NCI-H2029 treated with DMSO at 0.1 percent for 48 hours (cell line): ENCODE results near the gene MITD1.
"Not testable (repeated sequence)": the region's sequence is repeated elsewhere in the genome, so short reads cannot be mapped to it uniquely, and the experiment has no call there.

ENCODE experiments used
- DNase-seq: peaks from one replicate; lab custom pipeline; 2025; lab: John Stamatoyannopoulos, UW

Gene MITD1

DNA sequence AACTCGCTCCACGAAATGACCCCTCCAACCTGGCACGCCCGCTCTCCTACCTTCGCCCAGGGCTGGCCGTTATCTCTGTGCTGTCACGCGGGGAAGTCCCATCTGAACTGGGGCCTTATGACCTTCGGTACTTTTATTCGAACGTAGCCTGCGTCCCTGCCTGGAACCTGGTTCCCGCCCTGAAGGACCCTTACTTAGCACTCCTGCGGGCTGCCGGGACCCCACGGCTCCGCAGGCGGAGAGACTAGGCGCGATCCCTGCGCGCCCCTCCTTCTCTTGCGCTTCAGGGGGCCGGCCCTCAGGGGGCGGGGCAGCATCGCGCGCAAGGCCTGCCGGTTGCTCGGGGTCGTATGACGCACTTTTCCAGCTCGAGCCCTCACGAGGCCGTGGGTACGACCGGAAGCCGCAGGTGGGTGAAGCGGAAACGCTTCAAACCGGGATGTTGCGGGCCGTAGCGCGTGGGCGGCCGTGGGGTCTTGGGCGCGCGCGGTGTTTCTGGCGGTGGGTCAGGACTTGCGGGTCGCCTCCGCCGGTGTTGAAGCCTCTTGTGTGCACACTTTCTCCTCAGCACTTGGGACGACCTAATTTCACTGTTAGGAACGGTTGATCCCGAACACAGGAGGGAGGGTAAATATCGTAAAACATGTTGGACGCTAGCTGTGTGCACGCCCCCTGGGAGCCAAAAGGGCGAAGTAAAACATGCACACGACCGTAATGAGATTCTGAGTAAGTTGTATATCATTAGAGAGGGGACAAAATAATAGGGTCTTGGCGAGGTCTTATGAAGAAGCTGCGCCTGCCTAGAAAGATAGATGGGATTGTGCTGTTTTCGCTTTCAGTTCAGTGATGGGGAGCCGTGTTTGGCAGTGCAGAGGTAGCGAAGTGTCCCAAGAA lies 26.0 kb downstream of the MITD1 start, which contains the start of the genes LIPT1 and TSGA10:
TSS of gene LIPT1 (plus strand) at position 325 of the 894 bp plus-strand sequence. CDS start 6,991 bp downstream, outside the sequence.
TSS of gene TSGA10 (minus strand) at position 300 of the 894 bp plus-strand sequence. CDS start 45,503 bp downstream, outside the sequence.
- peak; percentile 57 for DNase-seq

DNA sequence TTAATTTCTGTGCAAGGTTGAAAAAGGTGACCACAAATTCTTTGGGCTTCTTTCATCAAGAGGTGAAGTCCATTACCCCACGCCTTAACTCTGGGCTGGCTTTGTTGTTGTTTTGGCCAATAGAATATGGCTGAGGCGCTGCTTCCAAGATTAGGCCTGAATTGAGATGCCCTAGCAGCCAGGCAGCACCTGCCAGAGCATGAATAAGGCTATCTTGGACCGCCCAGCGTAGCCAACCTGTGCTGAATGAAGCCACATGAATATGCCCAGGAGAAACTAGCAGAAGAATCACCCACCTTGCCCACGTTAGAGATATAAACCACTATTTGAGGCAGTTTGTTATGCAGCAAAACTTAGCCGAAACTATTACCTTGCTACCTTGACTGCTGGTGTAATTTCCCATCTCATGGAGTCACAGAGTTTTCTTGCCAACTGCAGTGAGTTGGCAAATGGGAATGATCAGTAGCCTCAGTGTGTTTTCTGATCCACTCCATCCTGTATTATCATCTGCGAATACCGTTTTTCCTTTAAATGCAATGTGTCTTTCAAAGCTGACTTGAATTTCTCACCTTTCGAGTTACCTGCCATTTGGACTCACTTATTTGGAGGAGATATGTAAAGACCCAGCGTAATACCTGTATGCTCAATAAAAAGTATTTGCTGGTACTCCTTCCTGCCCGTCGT lies 26.8 kb downstream of the MITD1 start:
- no peak for DNase-seq

GRCh38 chr2:99152199-99152895 lies 28.5 kb downstream of the MITD1 start:
- no peak for DNase-seq

- DNase-seq: no peak
Observed at GRCh38 chr2:99150706-99151105, 30.2 kb downstream of the MITD1 start.

GRCh38 chr2:99141110-99142108 lies 39.4 kb downstream of the MITD1 start, which contains the start of gene C2orf15:
Gene C2orf15 (plus strand): TSS chr2:99141707. CDS start chr2:99150559, 8,852 bp downstream.
- DNase-seq: peak; percentile 87

DNA sequence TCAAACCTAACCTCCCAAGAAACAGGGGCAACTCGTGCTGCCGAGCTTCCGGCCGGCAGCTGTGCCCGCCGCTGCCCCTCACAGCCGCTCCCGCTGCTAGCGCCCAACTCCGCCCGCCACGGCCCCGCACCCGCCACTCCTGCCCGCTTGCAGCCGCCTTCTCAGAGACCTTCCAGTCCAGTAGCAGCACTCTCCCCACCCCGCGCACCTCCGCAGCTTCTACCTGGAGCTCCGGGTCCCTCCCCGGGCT lies 40.1 kb downstream of the MITD1 start:
- DNase-seq: no peak

DNA sequence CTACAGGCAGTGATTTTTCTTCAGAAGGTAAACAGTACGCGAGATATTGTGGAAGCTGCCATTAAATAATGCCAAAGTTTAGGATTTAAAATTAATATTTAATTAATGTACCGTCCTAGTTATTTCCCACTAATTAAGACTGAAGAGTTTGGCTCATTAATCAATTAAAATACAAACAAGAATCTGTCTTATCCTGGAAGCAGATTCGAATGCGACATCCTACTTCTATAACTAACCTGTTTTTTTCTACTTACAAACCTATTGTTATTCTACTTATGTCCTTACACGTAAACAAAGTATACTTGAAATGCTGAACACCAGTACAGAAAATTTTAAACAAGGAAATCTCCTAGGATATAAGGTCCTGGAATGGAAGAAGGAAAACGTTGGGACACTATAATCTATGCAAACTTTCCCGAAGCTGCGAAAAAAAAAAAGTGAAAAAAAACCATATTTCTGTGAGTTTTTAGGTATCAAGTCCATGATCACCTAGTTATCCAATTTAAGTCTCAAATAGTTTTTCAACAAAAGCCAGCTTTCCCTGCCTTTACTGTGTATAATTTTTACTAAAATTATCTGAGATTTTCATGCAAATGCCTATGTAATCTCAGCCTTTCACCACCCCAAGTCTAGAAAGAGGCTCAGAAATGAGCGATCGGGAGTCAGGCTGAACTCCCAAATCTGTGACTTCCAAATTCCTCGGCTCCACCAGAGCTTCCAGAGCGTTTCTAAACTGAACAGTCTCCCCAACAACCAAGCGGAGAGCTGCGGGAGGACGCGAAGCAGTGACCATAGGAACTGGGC lies 40.6 kb downstream of the MITD1 start:
- DNase-seq: no peak

DNA sequence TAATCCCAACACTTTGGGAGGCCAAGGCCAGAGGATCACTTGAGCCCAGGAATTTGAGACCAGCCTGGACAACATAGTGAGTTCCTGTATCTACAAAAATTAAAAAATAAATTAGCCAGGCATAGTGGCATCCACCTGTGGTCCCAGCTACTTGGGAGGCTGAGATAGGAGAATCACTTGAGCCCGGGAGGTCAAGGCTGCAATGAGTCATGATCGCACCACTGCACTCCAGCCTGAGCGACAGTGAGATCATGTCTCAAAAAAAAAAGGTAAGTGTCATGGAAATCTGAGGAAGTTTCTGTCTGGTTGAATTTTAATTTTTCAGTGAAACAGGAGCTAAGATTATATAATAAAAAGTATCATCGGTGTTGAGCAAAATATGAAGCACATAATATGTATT lies 41.9 kb downstream of the MITD1 start:
- DNase-seq: no peak

- not testable (repeated sequence) for DNase-seq
Observed at GRCh38 chr2:99135044-99135556, 45.8 kb downstream of the MITD1 start.

GRCh38 chr2:99127981-99128380 lies 52.9 kb downstream of the MITD1 start:
- DNase-seq: no peak
